Measurements from ENCODE around the gene ZBTB21.

The ZBTB21 gene

DNA sequence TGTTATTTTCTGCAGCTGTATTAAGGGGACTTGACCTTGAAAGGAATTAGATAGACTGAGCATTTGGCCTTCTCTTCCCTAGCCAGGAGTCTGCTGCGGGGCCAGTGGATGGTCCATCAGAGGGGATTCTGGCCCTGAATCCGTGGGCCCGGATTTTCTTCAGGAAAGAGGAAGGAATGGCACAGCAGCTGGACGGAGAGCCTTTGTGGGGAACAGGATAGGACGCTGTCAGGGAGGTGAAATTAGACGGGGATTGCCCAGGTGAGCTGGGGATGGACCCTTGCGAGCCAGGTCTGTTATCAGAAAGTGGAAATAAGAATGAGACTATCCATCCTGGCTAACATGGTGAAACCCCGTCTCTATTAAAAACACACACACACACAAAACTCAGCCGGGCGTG, 54.6 kb downstream of the ZBTB21 start:
- no peak for ATAC-seq
- TF ChIP-seq, protein P1, sequence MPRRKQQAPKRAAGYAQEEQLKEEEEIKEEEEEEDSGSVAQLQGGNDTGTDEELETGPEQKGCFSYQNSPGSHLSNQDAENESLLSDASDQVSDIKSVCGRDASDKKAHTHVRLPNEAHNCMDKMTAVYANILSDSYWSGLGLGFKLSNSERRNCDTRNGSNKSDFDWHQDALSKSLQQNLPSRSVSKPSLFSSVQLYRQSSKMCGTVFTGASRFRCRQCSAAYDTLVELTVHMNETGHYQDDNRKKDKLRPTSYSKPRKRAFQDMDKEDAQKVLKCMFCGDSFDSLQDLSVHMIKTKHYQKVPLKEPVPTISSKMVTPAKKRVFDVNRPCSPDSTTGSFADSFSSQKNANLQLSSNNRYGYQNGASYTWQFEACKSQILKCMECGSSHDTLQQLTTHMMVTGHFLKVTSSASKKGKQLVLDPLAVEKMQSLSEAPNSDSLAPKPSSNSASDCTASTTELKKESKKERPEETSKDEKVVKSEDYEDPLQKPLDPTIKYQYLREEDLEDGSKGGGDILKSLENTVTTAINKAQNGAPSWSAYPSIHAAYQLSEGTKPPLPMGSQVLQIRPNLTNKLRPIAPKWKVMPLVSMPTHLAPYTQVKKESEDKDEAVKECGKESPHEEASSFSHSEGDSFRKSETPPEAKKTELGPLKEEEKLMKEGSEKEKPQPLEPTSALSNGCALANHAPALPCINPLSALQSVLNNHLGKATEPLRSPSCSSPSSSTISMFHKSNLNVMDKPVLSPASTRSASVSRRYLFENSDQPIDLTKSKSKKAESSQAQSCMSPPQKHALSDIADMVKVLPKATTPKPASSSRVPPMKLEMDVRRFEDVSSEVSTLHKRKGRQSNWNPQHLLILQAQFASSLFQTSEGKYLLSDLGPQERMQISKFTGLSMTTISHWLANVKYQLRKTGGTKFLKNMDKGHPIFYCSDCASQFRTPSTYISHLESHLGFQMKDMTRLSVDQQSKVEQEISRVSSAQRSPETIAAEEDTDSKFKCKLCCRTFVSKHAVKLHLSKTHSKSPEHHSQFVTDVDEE (CRISPR knock-in tag; IDR thresholded peaks at IDR 0.05): no peak
- TF ChIP-seq ZFP3 (CRISPR knock-in tag; IDR thresholded peaks at IDR 0.05) (no peak), ESRRG (CRISPR knock-in tag; IDR thresholded peaks at IDR 0.05) (no peak), CSDC2 (CRISPR knock-in tag; IDR thresholded peaks at IDR 0.05) (no peak), CSRNP3 (CRISPR knock-in tag; IDR thresholded peaks at IDR 0.05) (no peak), GLIS3 (CRISPR knock-in tag; IDR thresholded peaks at IDR 0.05) (no peak), TCF4 (CRISPR knock-in tag; IDR thresholded peaks at IDR 0.05; ENCODE audit: borderline replicate concordance) (no peak), ZC3H10 (CRISPR knock-in tag; IDR thresholded peaks at IDR 0.05) (no peak), ZNF565 (CRISPR knock-in tag; conservative IDR thresholded peaks at IDR 0.05; ENCODE audit: low read depth) (no peak), RARB (CRISPR knock-in tag; IDR thresholded peaks at IDR 0.05) (no peak), ARNTL (CRISPR knock-in tag; IDR thresholded peaks at IDR 0.05; ENCODE audit: borderline replicate concordance, low read depth) (no peak)
- TF ChIP-seq, protein P2, sequence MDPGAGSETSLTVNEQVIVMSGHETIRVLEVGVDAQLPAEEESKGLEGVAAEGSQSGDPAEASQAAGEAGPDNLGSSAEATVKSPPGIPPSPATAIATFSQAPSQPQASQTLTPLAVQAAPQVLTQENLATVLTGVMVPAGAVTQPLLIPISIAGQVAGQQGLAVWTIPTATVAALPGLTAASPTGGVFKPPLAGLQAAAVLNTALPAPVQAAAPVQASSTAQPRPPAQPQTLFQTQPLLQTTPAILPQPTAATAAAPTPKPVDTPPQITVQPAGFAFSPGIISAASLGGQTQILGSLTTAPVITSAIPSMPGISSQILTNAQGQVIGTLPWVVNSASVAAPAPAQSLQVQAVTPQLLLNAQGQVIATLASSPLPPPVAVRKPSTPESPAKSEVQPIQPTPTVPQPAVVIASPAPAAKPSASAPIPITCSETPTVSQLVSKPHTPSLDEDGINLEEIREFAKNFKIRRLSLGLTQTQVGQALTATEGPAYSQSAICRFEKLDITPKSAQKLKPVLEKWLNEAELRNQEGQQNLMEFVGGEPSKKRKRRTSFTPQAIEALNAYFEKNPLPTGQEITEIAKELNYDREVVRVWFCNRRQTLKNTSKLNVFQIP (CRISPR knock-in tag; IDR thresholded peaks at IDR 0.05; ENCODE audit: borderline replicate concordance, low read depth): no peak
- TF ChIP-seq, protein P3, sequence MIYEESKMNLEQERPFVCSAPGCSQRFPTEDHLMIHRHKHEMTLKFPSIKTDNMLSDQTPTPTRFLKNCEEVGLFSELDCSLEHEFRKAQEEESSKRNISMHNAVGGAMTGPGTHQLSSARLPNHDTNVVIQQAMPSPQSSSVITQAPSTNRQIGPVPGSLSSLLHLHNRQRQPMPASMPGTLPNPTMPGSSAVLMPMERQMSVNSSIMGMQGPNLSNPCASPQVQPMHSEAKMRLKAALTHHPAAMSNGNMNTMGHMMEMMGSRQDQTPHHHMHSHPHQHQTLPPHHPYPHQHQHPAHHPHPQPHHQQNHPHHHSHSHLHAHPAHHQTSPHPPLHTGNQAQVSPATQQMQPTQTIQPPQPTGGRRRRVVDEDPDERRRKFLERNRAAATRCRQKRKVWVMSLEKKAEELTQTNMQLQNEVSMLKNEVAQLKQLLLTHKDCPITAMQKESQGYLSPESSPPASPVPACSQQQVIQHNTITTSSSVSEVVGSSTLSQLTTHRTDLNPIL (CRISPR knock-in tag; IDR thresholded peaks at IDR 0.05; ENCODE audit: low read depth): no peak

GRCh38 chr21:41954654-41955499, 55.3 kb downstream of the ZBTB21 start:
- no peak for ATAC-seq
- TF ChIP-seq CSDC2 (CRISPR knock-in tag; IDR thresholded peaks at IDR 0.05): no peak
- no peak for TF ChIP-seq ZFP3 (CRISPR knock-in tag; IDR thresholded peaks at IDR 0.05)
- no peak for TF ChIP-seq ZC3H10 (CRISPR knock-in tag; IDR thresholded peaks at IDR 0.05)
- TF ChIP-seq, protein P1 (CRISPR knock-in tag; IDR thresholded peaks at IDR 0.05): no peak
- TF ChIP-seq, protein P2 (CRISPR knock-in tag; IDR thresholded peaks at IDR 0.05; ENCODE audit: borderline replicate concordance, low read depth): no peak
- TF ChIP-seq ZNF8 (CRISPR knock-in tag; IDR thresholded peaks at IDR 0.05): no peak
- TF ChIP-seq, protein P3 (CRISPR knock-in tag; IDR thresholded peaks at IDR 0.05; ENCODE audit: low read depth): no peak
- no peak for TF ChIP-seq SNAI2 (CRISPR knock-in tag; IDR thresholded peaks at IDR 0.05)
- TF ChIP-seq ESRRG (CRISPR knock-in tag; IDR thresholded peaks at IDR 0.05): no peak
- TF ChIP-seq BACH2 (CRISPR knock-in tag; IDR thresholded peaks at IDR 0.05; ENCODE audit: borderline replicate concordance): no peak
- TF ChIP-seq ARNTL (CRISPR knock-in tag; IDR thresholded peaks at IDR 0.05; ENCODE audit: borderline replicate concordance, low read depth): no peak
- no peak for TF ChIP-seq ZNF70 (CRISPR knock-in tag; IDR thresholded peaks at IDR 0.05)
- TF ChIP-seq OSR1 (CRISPR knock-in tag; IDR thresholded peaks at IDR 0.05): no peak
- no peak for TF ChIP-seq ISL1 (CRISPR knock-in tag; IDR thresholded peaks at IDR 0.05)
- TF ChIP-seq ZFP30 (CRISPR knock-in tag; IDR thresholded peaks at IDR 0.05): no peak
